ENCODE results near the gene RASSF8. TPM values are rescaled to one million over a fixed set of nuclear protein-coding genes. Genes with fewer than 3 reads are reported as not detected.

Gene RASSF8
- total RNA-seq, 1 donor = 97.4 TPM

DNA sequence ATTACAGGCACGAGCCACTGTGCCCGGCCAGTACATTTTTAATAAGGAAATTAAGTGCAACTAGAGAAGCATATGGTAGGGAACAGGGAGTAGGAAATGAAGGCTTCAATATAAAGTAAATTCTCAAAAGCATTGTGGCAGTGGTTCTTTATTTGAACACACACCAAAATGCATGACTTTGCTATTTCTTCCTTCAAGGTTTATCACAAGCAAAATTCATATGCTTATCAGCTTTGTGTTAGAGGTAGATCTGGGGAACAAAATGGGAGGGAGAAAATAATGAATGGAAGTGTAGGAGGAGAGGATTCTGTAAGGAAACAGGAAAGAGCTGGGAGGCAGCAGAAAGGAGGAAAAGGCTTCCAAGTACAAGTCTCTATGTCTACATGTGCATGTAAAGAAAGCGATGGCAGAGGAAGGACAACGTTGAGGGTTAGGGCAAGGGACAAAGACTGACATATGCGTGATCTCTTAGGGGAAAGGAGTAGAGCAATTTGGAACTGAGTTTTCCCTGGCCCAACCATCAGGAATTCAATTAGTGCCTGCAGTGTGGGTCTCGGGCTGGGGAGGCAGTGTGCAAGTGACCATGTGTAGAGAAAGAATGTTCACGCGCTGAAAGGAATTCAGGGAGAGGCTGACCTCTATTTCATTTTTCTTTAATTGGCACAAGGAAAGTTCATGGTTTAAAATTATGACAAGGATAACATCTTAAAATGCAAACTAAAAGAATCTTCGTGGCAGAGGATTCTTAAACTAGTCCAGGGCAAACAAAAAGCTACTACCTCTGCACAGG, 22.9 kb upstream of the RASSF8 start:
- H4K20me1 ChIP-seq (ENCODE audit: insufficient read depth, low read length) = no peaks in the 10 kb centered on the region
- DNase-seq (ENCODE audit: insufficient read length, low spot score, missing footprints) = no peak
- H3K9me3 ChIP-seq (ENCODE audit: low read depth, low read length) = no peaks in the 10 kb centered on the region
- H3K79me2 ChIP-seq (ENCODE audit: insufficient read depth, low read length) = no peaks in the 10 kb centered on the region
- no peaks in the 10 kb centered on the region for H3K27me3 ChIP-seq (ENCODE audit: insufficient read depth, low read length)
- no peak overlapping the region for H2AFZ ChIP-seq (ENCODE audit: low read length)
- no peaks in the 10 kb centered on the region for H3K4me1 ChIP-seq (ENCODE audit: insufficient read depth, low read length)
- TF ChIP-seq, protein P1, sequence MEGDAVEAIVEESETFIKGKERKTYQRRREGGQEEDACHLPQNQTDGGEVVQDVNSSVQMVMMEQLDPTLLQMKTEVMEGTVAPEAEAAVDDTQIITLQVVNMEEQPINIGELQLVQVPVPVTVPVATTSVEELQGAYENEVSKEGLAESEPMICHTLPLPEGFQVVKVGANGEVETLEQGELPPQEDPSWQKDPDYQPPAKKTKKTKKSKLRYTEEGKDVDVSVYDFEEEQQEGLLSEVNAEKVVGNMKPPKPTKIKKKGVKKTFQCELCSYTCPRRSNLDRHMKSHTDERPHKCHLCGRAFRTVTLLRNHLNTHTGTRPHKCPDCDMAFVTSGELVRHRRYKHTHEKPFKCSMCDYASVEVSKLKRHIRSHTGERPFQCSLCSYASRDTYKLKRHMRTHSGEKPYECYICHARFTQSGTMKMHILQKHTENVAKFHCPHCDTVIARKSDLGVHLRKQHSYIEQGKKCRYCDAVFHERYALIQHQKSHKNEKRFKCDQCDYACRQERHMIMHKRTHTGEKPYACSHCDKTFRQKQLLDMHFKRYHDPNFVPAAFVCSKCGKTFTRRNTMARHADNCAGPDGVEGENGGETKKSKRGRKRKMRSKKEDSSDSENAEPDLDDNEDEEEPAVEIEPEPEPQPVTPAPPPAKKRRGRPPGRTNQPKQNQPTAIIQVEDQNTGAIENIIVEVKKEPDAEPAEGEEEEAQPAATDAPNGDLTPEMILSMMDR (IDR thresholded peaks at IDR 0.05; ENCODE audit: extremely low read depth, low read depth, low read length) = no peak
- no peak overlapping the region for H3K4me3 ChIP-seq (ENCODE audit: insufficient read depth, low read length)
- H3K36me3 ChIP-seq (ENCODE audit: insufficient read depth, low read length) = no peaks in the 10 kb centered on the region
- no peak overlapping the region for H3K4me2 ChIP-seq (ENCODE audit: insufficient read depth, low read length)
- H3K27ac ChIP-seq (ENCODE audit: low read depth, low read length) = no peak overlapping the region

DNA sequence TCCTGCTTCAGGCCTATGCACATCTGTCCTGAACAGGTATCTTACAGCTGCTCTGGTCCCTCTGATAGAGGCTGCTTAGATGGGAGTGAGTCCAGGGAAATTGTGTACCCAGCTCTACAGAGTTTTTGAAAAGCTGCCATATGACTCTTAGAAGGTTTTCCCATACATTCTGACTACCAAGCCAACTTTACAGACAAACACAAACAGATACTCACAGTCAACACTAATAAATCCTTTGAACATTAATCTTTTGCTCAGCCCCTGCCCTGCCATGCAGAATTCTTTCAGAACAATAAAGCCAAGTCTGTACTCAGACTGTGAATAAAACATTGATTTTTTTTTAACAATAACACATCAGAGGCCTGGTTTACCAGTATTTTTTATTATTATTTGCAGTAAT, 21.4 kb upstream of the RASSF8 start:
- DNase-seq (ENCODE audit: insufficient read length, low spot score, missing footprints) = no peak
- Histone ChIP-seq H3K27me3 (ENCODE audit: insufficient read depth, low read length) (no peaks in the 10 kb centered on the region), H4K20me1 (ENCODE audit: insufficient read depth, low read length) (no peaks in the 10 kb centered on the region), H3K27ac (ENCODE audit: low read depth, low read length) (no peak overlapping the region), H3K4me2 (ENCODE audit: insufficient read depth, low read length) (no peak overlapping the region), H2AFZ (ENCODE audit: low read length) (no peak overlapping the region), H3K79me2 (ENCODE audit: insufficient read depth, low read length) (no peaks in the 10 kb centered on the region), H3K4me1 (ENCODE audit: insufficient read depth, low read length) (no peaks in the 10 kb centered on the region), H3K9me3 (ENCODE audit: low read depth, low read length) (no peaks in the 10 kb centered on the region), H3K36me3 (ENCODE audit: insufficient read depth, low read length) (no peaks in the 10 kb centered on the region), H3K4me3 (ENCODE audit: insufficient read depth, low read length) (no peak overlapping the region)
- TF ChIP-seq, protein P1 (IDR thresholded peaks at IDR 0.05; ENCODE audit: extremely low read depth, low read depth, low read length) = no peak

DNA sequence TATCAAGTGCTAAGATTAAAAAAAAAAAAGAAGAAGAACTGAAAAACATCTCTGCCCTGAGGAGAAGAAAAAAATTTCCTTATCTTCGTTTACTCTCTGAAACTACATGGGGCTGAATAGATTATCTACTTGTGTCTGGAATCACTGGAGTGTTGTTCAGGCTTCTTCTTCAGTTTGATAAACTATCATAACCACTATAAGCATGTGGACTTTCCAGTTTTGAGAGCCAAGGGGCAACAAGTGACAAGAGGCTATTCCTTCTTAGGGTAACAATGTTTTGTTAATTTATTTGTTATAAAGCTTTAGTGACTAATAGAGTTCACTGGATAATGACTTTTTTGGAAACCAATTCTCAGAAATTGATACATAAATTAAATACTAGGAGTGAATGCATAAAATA, 19.9 kb upstream of the RASSF8 start:
- no peak overlapping the region for H3K4me2 ChIP-seq (ENCODE audit: insufficient read depth, low read length)
- DNase-seq (ENCODE audit: insufficient read length, low spot score, missing footprints) = no peak

DNA sequence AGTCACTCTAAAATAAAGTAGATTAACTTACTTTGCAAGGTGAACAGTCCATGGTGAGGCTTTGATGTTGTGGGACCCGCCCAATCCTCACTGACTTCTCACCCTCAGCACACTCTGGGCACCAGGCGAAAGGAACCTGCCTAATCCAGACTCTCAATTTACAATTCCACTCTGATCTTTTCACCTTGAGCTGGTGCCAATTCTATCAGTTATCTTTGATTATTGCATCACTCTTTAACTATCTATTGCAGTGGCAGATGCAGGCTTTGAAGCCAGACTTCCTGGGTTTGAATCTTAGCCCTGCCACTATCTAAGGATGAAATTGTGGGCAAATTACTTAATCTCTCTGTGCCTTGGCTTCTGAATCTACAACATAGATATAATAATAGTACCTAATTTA, 18.9 kb upstream of the RASSF8 start:
- no peaks in the 10 kb centered on the region for H3K27me3 ChIP-seq (ENCODE audit: insufficient read depth, low read length)
- no peaks in the 10 kb centered on the region for H4K20me1 ChIP-seq (ENCODE audit: insufficient read depth, low read length)
- H3K4me2 ChIP-seq (ENCODE audit: insufficient read depth, low read length) = no peak overlapping the region
- H3K27ac ChIP-seq (ENCODE audit: low read depth, low read length) = no peak overlapping the region
- H2AFZ ChIP-seq (ENCODE audit: low read length) = no peak overlapping the region
- peaks cover 6% of the 10 kb centered on the region for H3K4me1 ChIP-seq (ENCODE audit: insufficient read depth, low read length)
- TF ChIP-seq, protein P1 (IDR thresholded peaks at IDR 0.05; ENCODE audit: extremely low read depth, low read depth, low read length) = no peak
- no peak for DNase-seq (ENCODE audit: insufficient read length, low spot score, missing footprints)
- H3K79me2 ChIP-seq (ENCODE audit: insufficient read depth, low read length) = no peaks in the 10 kb centered on the region
- no peak overlapping the region for H3K4me3 ChIP-seq (ENCODE audit: insufficient read depth, low read length)
- peaks cover 3% of the 10 kb centered on the region for H3K9me3 ChIP-seq (ENCODE audit: low read depth, low read length)
- H3K36me3 ChIP-seq (ENCODE audit: insufficient read depth, low read length) = no peaks in the 10 kb centered on the region

More for the DNA sequence above, 19.9 kb upstream of the RASSF8 start:
- TF ChIP-seq, protein P1 (IDR thresholded peaks at IDR 0.05; ENCODE audit: extremely low read depth, low read depth, low read length) = no peak
- H3K4me1 ChIP-seq (ENCODE audit: insufficient read depth, low read length) = peaks cover 6% of the 10 kb centered on the region
- no peak overlapping the region for H3K4me3 ChIP-seq (ENCODE audit: insufficient read depth, low read length)
- peaks cover 3% of the 10 kb centered on the region for H3K9me3 ChIP-seq (ENCODE audit: low read depth, low read length)
- no peaks in the 10 kb centered on the region for H3K79me2 ChIP-seq (ENCODE audit: insufficient read depth, low read length)
- H2AFZ ChIP-seq (ENCODE audit: low read length) = no peak overlapping the region
- H4K20me1 ChIP-seq (ENCODE audit: insufficient read depth, low read length) = no peaks in the 10 kb centered on the region
- H3K36me3 ChIP-seq (ENCODE audit: insufficient read depth, low read length) = no peaks in the 10 kb centered on the region
- H3K27me3 ChIP-seq (ENCODE audit: insufficient read depth, low read length) = no peaks in the 10 kb centered on the region
- H3K27ac ChIP-seq (ENCODE audit: low read depth, low read length) = no peak overlapping the region
